Upper lobe of right lung (tissue), 1 donor: ENCODE measurements around the gene ADAMTS19. TPM values are rescaled to one million over a fixed set of nuclear protein-coding genes. Genes with fewer than 3 reads are reported as not detected.

Experiments
- ATAC-seq: fragments of 200-7000 bp; cut with Tn5 transposase; one replicate; pipeline ENCODE4 v1.9.1; 2020; ENCODE audit warnings: mild to moderate bottlenecking, moderate library complexity
- DNase-seq: peaks from one replicate; pipeline ENCODE4 v3.0.0-alpha.2; 2020
- H3K27ac ChIP-seq: fragments of 200-600 bp; one replicate; pipeline ENCODE4 v1.8.0; 2022
- H3K27me3 ChIP-seq: fragments of 200-600 bp; one replicate; pipeline ENCODE4 v1.8.0; 2022; ENCODE audit warnings: mild to moderate bottlenecking
- H3K36me3 ChIP-seq: fragments of 200-600 bp; one replicate; pipeline ENCODE4 v1.8.0; 2022
- H3K4me1 ChIP-seq: fragments of 200-600 bp; one replicate; pipeline ENCODE4 v1.8.0; 2022
- H3K4me3 ChIP-seq: fragments of 200-600 bp; one replicate; pipeline ENCODE4 v1.8.0; 2022; ENCODE audit warnings: mild to moderate bottlenecking
- H3K9me3 ChIP-seq: fragments of 200-600 bp; one replicate; pipeline ENCODE4 v1.8.0; 2022
- intact Hi-C: fragments of 100-400 bp; cut with DNase I; formaldehyde crosslinking; loops from one replicate; pipeline ENCODE4 v1.11.0; 2022
- total RNA-seq: library from RNA; stranded (reverse); fragmentation: NEBNext Ultra II Directional; extraction: Animal tissue kit (Norgen Biotek cat#: 25700); gene quantifications from one replicate; pipeline ENCODE4 v1.2.1, GENCODE V29; 2021
- TF ChIP-seq, protein P1 (sequence below): fragments of 200-600 bp; IDR thresholded peaks from one replicate; pipeline ENCODE4 v1.8.0; 2022; ENCODE audit warnings: antibody characterized with exemption
- donor health status: DM: no; HTN: yes; CAD: no; lungs with severe emphysema.

Gene ADAMTS19
- total RNA-seq, 1 donor from 2014 or later: not detected

DNA sequence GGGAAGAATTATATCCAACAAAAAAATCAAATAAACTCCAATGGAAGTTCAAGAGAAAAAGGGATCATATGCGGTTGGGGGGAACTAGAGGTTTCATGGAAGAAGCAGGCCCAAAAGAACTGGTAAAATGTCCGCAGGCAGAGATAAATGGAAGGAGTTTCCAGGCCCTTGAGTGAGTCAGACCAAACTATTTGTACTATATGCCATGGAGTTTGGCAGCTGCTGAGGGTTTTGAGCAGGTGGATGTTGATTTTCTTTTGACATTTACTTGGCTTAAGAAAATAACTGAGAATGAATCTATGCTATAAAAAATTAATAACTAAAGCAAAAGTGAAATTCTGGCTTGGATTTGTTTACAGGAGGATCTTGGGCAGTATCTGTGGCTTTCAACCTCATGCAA, 321.5 kb downstream of the ADAMTS19 start:
- Histone ChIP-seq H3K9me3 (no peaks in the 10 kb centered on the region), H3K27me3 (no peaks in the 10 kb centered on the region), H3K4me1 (no peaks in the 10 kb centered on the region), H3K27ac (no peak overlapping the region), H3K4me3 (no peak overlapping the region), H3K36me3 (no peaks in the 10 kb centered on the region)
- DNase-seq (no peak), ATAC-seq (no peak)
- TF ChIP-seq, protein P1, sequence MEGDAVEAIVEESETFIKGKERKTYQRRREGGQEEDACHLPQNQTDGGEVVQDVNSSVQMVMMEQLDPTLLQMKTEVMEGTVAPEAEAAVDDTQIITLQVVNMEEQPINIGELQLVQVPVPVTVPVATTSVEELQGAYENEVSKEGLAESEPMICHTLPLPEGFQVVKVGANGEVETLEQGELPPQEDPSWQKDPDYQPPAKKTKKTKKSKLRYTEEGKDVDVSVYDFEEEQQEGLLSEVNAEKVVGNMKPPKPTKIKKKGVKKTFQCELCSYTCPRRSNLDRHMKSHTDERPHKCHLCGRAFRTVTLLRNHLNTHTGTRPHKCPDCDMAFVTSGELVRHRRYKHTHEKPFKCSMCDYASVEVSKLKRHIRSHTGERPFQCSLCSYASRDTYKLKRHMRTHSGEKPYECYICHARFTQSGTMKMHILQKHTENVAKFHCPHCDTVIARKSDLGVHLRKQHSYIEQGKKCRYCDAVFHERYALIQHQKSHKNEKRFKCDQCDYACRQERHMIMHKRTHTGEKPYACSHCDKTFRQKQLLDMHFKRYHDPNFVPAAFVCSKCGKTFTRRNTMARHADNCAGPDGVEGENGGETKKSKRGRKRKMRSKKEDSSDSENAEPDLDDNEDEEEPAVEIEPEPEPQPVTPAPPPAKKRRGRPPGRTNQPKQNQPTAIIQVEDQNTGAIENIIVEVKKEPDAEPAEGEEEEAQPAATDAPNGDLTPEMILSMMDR: no peak
- intact Hi-C loops: no loop called here
